ENCODE results near the gene MRPS2. TPM values are rescaled to one million over a fixed set of nuclear protein-coding genes. Genes with fewer than 3 reads are reported as not detected.

MRPS2 gene
- total and polyA plus RNA-seq, 2 of the 4 experiments (the other 2 are of a cell fraction), result 53.1 to 104 TPM

GRCh38 chr9:135512904-135513303 is 12.4 kb downstream of the MRPS2 start:
- H3K14ac ChIP-seq (replicated peaks; ENCODE audit: low read depth, low read length), result no peak overlapping the region
- whole genome bisulfite sequencing, 2 experiments (ENCODE audit: extremely low coverage in 2 of 2, insufficient read length in 1 of 2), result 50% methylated on average over 2 of the region's 7 CpGs; no CpG with 5 or more reads in 1 of the 2 experiments
- no peak overlapping the region for H2BK15ac ChIP-seq (ENCODE audit: low read depth, low read length)
- no peak overlapping the region for H2BK5ac ChIP-seq (ENCODE audit: low read depth, low read length, poor library complexity, severe bottlenecking)
- no peak for TF ChIP-seq NFE2L2 (IDR thresholded peaks at IDR 0.05; ENCODE audit: low read depth, low read length)
- TF ChIP-seq MAFK (IDR thresholded peaks at IDR 0.05; ENCODE audit: low read depth, low read length), result no peak
- TF ChIP-seq CHD1 (IDR thresholded peaks at IDR 0.05; ENCODE audit: low read depth, low read length), result no peak
- no peak for TF ChIP-seq POLR2A (IDR thresholded peaks at IDR 0.05; ENCODE audit: low read depth, low read length)
- H2AK9ac ChIP-seq (replicated peaks; ENCODE audit: low read depth, low read length, poor library complexity), result peak overlapping the region; percentile 16
- no peak overlapping the region for H3K4me2 ChIP-seq (ENCODE audit: low read depth, low read length)
- H3K27ac ChIP-seq (ENCODE audit: insufficient read depth, low read length), result no peak overlapping the region
- no peaks in the 10 kb centered on the region for H3K79me1 ChIP-seq (ENCODE audit: low read depth in 1 of 2, low read length in 2 of 2)
- BruUV-seq (replicated peaks), result no TSS peak
- peaks cover 5% of the 10 kb centered on the region; the same call in 1 of the 2 replicates for H3K27me3 ChIP-seq (ENCODE audit: control insufficient read depth, insufficient read depth, low read length)
- H3K36me3 ChIP-seq (ENCODE audit: control insufficient read depth, insufficient read depth, low read length), result no peaks in the 10 kb centered on the region
- H3K9me3 ChIP-seq (ENCODE audit: control insufficient read depth, insufficient read depth, low read length), result no peaks in the 10 kb centered on the region
- H4K5ac ChIP-seq (ENCODE audit: low read depth, low read length), result no peak overlapping the region
- no peak overlapping the region for H3K9ac ChIP-seq (ENCODE audit: low read depth, low read length)
- no peak overlapping the region for H2AFZ ChIP-seq (replicated peaks; ENCODE audit: low read length, poor library complexity)
- no peak overlapping the region for H2BK20ac ChIP-seq (ENCODE audit: low read depth, low read length)
- H4K8ac ChIP-seq (ENCODE audit: low read depth in 2 of 2, low read length in 2 of 2), result no peak overlapping the region
- no peak overlapping the region for H2BK120ac ChIP-seq (ENCODE audit: low read depth, low read length)
- ChIA-PET CTCF (no interaction called here), POLR2A (ENCODE audit: unreplicated experiment) (interaction anchor here (0.6 kb wide), 1 partner anchor 16 kb away, joined by 3 read pairs; no protein-coding TSS in a partner anchor)
- peak; percentile 44 for ATAC-seq (ENCODE audit: low read depth)
- no peaks in the 10 kb centered on the region for H3K9me1 ChIP-seq (ENCODE audit: insufficient read depth, low read length)
- no peak overlapping the region for H2AK5ac ChIP-seq (ENCODE audit: low read depth, low read length)
- no peaks in the 10 kb centered on the region for H4K20me1 ChIP-seq (ENCODE audit: insufficient read depth, low read length)
- no peak overlapping the region for H3K4ac ChIP-seq (ENCODE audit: low read depth, low read length)
- intact Hi-C loops (cut with micrococcal nuclease), result no loop called here
- H4K91ac ChIP-seq (ENCODE audit: insufficient read depth, low read depth, low read length), result no peak overlapping the region
- dilution Hi-C loops (cut with HindIII; ENCODE audit: low sequenced_read_pairs, unreplicated experiment), result no loop called here
- in situ Hi-C loops (cut with MboI; ENCODE audit: low sequenced_read_pairs), result no loop called here
- no peak overlapping the region for H3K56ac ChIP-seq (ENCODE audit: extremely low read depth, insufficient read depth, low read length)
- no peak overlapping the region for H3K23ac ChIP-seq (ENCODE audit: low read depth, low read length)
- no peak overlapping the region for H3K4me3 ChIP-seq (ENCODE audit: insufficient read depth, low read depth, low read length)
- no peak overlapping the region for H3K18ac ChIP-seq (ENCODE audit: low read depth, low read length)
- peak; percentile 6 for DNase-seq
- no peaks in the 10 kb centered on the region for H3K4me1 ChIP-seq (ENCODE audit: control insufficient read depth, insufficient read depth, low read length)
